Keratinocyte (primary cell): Measurements from ENCODE around the gene SCN2B. TPM values are rescaled to one million over a fixed set of nuclear protein-coding genes. Genes with fewer than 3 reads are reported as not detected.

Experiments used
- DNase-seq: peaks from one replicate; pipeline ENCODE4 v3.0.0-alpha.2; 2011; ENCODE audit warnings: low read depth, missing footprints, low spot score
- FAIRE-seq: peaks from 2 replicates; lab custom pipeline; 2011; peaks lifted over from hg19 to GRCh38; lab: Jason Lieb, UNC
- H2AFZ ChIP-seq: 2 replicates; pipeline ENCODE4 v1.6.0; 2012; ENCODE audit warnings: low read length, control low read depth, inconsistent platforms; ENCODE audit not compliant: control insufficient read depth
- H3K27ac ChIP-seq: 2 replicates; pipeline ENCODE4 v1.5.1; 2011; ENCODE audit warnings: low read length; ENCODE audit not compliant: control insufficient read depth, insufficient read depth
- H3K27me3 ChIP-seq: 3 replicates; pipeline ENCODE4 v1.6.0; 2011; ENCODE audit warnings: low read length; ENCODE audit not compliant: control insufficient read depth, insufficient read depth; ENCODE audit errors: extremely low read depth
- H3K36me3 ChIP-seq, 2 experiments: 2 replicates in 1 of 2; 3 replicates in 1 of 2; pipeline ENCODE4 v1.5.1; 2011; ENCODE audit warnings: low read length in 2 of 2, mild to moderate bottlenecking in 1 of 2; ENCODE audit not compliant: control insufficient read depth in 2 of 2, insufficient read depth in 2 of 2; ENCODE audit errors: extremely low read depth in 1 of 2
- H3K4me1 ChIP-seq: 3 replicates; pipeline ENCODE4 v1.5.1; 2011; ENCODE audit warnings: low read length; ENCODE audit not compliant: control insufficient read depth, insufficient read depth; ENCODE audit errors: extremely low read depth
- H3K4me2 ChIP-seq: 3 replicates; pipeline ENCODE4 v1.6.0; 2011; ENCODE audit warnings: low read depth, low read length; ENCODE audit not compliant: control insufficient read depth, insufficient read depth; ENCODE audit errors: extremely low read depth
- H3K4me3 ChIP-seq, 3 experiments: fragments of 200-600 bp in 1 of 3; sonication (generic) in 1 of 3; 2 replicates in 2 of 3; 3 replicates in 1 of 3; pipeline ENCODE4 v1.5.1; 2011 to 2016; ENCODE audit warnings: low read length in 3 of 3, mild to moderate bottlenecking in 3 of 3, control low read depth in 2 of 3, inconsistent platforms in 1 of 3, low read depth in 1 of 3, mixed read lengths in 1 of 3, mixed run types in 1 of 3, moderate library complexity in 1 of 3; ENCODE audit not compliant: control insufficient read depth in 2 of 3, insufficient read depth in 2 of 3; ENCODE audit errors: extremely low read depth in 1 of 3
- H3K79me2 ChIP-seq: 2 replicates; pipeline ENCODE4 v1.6.0; 2012; ENCODE audit warnings: low read length; ENCODE audit not compliant: control insufficient read depth, insufficient read depth
- H3K9ac ChIP-seq: 3 replicates; pipeline ENCODE4 v1.6.0; 2011; ENCODE audit warnings: low read length; ENCODE audit not compliant: control insufficient read depth, insufficient read depth; ENCODE audit errors: extremely low read depth
- H3K9me1 ChIP-seq: 3 replicates; pipeline ENCODE4 v1.6.0; 2011; ENCODE audit warnings: low read length; ENCODE audit not compliant: control insufficient read depth, insufficient read depth; ENCODE audit errors: extremely low read depth
- H3K9me3 ChIP-seq: 2 replicates; pipeline ENCODE4 v1.5.1; 2012; ENCODE audit warnings: low read depth, low read length; ENCODE audit not compliant: control insufficient read depth
- H4K20me1 ChIP-seq: 3 replicates; pipeline ENCODE4 v1.6.0; 2011; ENCODE audit warnings: low read length; ENCODE audit not compliant: control insufficient read depth, insufficient read depth; ENCODE audit errors: extremely low read depth
- EZH2 ChIP-seq: IDR thresholded peaks from one replicate; pipeline ENCODE4 v1.6.1; 2012; ENCODE audit warnings: inconsistent platforms, mild to moderate bottlenecking, low read length, moderate library complexity
- dilution Hi-C: fragments of 300-500 bp; cut with MboI; formaldehyde crosslinking; loops from one replicate; pipeline ENCODE4 v1.7.0; 2020; ENCODE audit warnings: low sequenced_read_pairs; ENCODE audit not compliant: extremely low pct_ligation_motif_present
- polyA plus RNA-seq, 5 experiments: library from polyadenylated mRNA; depleted of rRNA in 3 of 5; stranded (reverse) in 3 of 5; stranded (forward) in 1 of 5; unstranded in 1 of 5; fragments of >200 nt; gene quantifications; 1 replicate in 1 of 5; 2 replicates in 3 of 5; 3 replicates in 1 of 5; pipeline versions ENCODE4 v1.2.1 to v1.2.3, GENCODE V29; 2011 to 2012; ENCODE audit warnings: missing spikeins in 2 of 5, low read depth in 1 of 5, low replicate concordance in 1 of 5
- TF ChIP-seq, protein P1 (sequence below), 3 experiments: IDR thresholded peaks in 1 of 3; conservative IDR thresholded peaks in 1 of 3; optimal IDR thresholded peaks in 1 of 3; 2 replicates in 2 of 3; 3 replicates in 1 of 3; pipeline versions ENCODE3 to v1.5.1; 2011; ENCODE audit warnings: low read length in 3 of 3, mild to moderate bottlenecking in 3 of 3, moderate library complexity in 2 of 3, control low read depth in 1 of 3, inconsistent platforms in 1 of 3; ENCODE audit not compliant: insufficient read depth in 2 of 3; ENCODE audit errors: extremely low read depth in 1 of 3

The SCN2B gene
- polyA plus RNA-seq, 1 donor (not counting 4 experiments of a cell fraction or from before 2014, with no cell fraction given): 0.56 TPM

DNA sequence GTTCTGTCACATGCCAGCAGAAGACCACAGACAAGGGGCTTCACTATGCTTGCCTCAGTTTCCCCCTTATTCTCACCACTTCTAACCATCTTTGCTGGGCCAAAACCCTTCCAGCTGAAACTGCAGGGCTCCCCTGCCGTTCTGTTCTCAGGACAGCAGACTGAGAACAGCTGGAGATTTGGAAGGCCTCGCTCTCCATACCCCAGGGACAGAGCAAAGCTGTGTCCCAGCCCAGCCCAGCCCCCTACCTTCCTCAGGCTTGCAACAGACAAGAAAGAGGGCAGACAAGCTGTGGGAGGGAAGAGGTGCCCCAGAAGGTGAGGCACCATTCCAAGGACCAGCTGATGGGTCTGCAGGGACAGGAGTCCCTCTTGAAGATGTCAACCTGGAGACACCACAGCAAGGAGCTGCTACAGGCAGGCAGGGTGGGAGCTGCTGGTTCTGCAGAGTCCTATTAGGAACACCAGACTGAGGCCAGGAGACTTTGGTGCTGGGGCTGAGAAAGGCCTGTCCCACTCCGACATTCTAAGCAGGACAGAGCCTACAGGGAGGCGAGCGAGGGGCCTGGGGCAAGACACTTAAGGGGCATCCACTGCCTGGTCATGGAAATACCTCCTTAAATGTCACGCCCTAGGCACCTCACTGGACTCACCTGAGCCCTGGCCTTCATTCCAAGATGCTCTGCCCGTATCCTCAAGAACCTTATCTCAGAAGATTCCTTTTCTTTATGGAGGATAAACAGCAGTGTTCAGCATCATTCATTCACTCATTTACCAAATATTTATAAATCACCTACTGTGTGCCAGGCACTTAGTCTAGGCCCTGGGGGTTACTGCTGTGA, 6.9 kb downstream of the SCN2B start:
- no peaks in the 10 kb centered on the region for H3K27me3 ChIP-seq
- no peak overlapping the region for H3K4me2 ChIP-seq
- no peak for DNase-seq
- H2AFZ ChIP-seq: no peak overlapping the region
- no peak overlapping the region for H3K4me3 ChIP-seq
- no peak overlapping the region for H3K27ac ChIP-seq
- no peaks in the 10 kb centered on the region for H3K9me3 ChIP-seq
- no peak for FAIRE-seq
- H3K79me2 ChIP-seq: no peaks in the 10 kb centered on the region
- dilution Hi-C loops: no loop called here
- H3K4me1 ChIP-seq: peaks cover 15% of the 10 kb centered on the region
- no peak overlapping the region for H3K9ac ChIP-seq
- H3K9me1 ChIP-seq: peaks cover 2% of the 10 kb centered on the region
- H4K20me1 ChIP-seq: no peaks in the 10 kb centered on the region
- H3K36me3 ChIP-seq: no peaks in the 10 kb centered on the region
- no peak for TF ChIP-seq EZH2
- TF ChIP-seq, protein P1, sequence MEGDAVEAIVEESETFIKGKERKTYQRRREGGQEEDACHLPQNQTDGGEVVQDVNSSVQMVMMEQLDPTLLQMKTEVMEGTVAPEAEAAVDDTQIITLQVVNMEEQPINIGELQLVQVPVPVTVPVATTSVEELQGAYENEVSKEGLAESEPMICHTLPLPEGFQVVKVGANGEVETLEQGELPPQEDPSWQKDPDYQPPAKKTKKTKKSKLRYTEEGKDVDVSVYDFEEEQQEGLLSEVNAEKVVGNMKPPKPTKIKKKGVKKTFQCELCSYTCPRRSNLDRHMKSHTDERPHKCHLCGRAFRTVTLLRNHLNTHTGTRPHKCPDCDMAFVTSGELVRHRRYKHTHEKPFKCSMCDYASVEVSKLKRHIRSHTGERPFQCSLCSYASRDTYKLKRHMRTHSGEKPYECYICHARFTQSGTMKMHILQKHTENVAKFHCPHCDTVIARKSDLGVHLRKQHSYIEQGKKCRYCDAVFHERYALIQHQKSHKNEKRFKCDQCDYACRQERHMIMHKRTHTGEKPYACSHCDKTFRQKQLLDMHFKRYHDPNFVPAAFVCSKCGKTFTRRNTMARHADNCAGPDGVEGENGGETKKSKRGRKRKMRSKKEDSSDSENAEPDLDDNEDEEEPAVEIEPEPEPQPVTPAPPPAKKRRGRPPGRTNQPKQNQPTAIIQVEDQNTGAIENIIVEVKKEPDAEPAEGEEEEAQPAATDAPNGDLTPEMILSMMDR (optimal IDR thresholded peaks at IDR 0.05 in 1 of 3, IDR thresholded peaks at IDR 0.05 in 1 of 3, conservative IDR thresholded peaks at IDR 0.05 in 1 of 3; ENCODE audit: extremely low read depth in 1 of 3, insufficient read depth in 2 of 3, low read length in 3 of 3): no peak

DNA sequence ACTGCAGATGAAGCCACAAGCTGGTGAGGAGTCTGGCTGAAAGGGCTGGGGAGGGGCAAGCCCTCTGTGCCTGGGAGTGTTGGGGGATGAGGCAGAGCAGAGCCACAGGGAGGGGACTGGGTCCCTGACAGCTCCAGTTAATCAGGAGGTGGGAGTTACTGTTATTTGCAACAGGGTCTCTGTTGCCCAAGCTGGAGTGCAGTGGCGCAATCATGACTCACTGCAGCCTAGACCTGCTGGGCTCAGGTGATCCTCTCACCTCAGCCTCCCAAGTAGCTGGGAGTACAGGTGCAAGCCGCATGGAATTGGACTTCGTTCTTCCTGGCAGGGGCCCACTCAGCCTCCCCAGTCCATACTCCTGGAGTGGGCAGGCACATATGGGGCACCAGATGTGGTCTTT, 7.7 kb downstream of the SCN2B start:
- peaks cover 11% of the 10 kb centered on the region for H3K4me1 ChIP-seq
- no peak overlapping the region for H2AFZ ChIP-seq
- H3K9me3 ChIP-seq: no peaks in the 10 kb centered on the region
- H3K4me2 ChIP-seq: no peak overlapping the region
- no peaks in the 10 kb centered on the region for H3K36me3 ChIP-seq
- H4K20me1 ChIP-seq: no peaks in the 10 kb centered on the region
- no peaks in the 10 kb centered on the region for H3K79me2 ChIP-seq
- no peak overlapping the region for H3K27ac ChIP-seq
- no peak overlapping the region for H3K9ac ChIP-seq
- no peaks in the 10 kb centered on the region for H3K27me3 ChIP-seq
- no peak overlapping the region for H3K4me3 ChIP-seq
- no peaks in the 10 kb centered on the region for H3K9me1 ChIP-seq
- dilution Hi-C loops: no loop called here
- DNase-seq (no peak), FAIRE-seq (no peak)
- TF ChIP-seq, protein P1 (optimal IDR thresholded peaks at IDR 0.05 in 1 of 3, IDR thresholded peaks at IDR 0.05 in 1 of 3, conservative IDR thresholded peaks at IDR 0.05 in 1 of 3; ENCODE audit: extremely low read depth in 1 of 3, insufficient read depth in 2 of 3, low read length in 3 of 3): no peak
- no peak for TF ChIP-seq EZH2
